Measurements from ENCODE around the gene RALGPS2.
A peak's percentile ranks its signal among the peaks of the same experiment; 100 is the strongest.
"Not testable (repeated sequence)": the region's sequence is repeated elsewhere in the genome, so short reads cannot be mapped to it uniquely, and the experiment has no call there.

The RALGPS2 gene

GRCh38 chr1:178946855-178947676 is 222.0 kb downstream of the RALGPS2 start:
- DNase-seq = no peak

DNA sequence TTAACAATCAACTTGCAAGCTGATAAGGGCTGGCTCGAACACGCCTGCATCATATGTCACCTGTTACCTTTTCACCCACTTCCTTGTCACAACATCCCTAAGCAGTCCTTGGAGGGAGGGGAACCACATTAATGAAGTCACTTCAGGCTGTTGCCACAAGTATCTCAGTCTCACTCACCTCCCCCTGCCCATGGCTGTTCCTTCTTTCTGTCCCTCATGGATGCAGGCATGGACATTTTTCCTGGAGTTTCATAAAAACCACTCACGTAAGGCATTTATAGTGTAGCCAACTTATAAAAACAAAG is 222.6 kb downstream of the RALGPS2 start:
- no peak for DNase-seq

DNA sequence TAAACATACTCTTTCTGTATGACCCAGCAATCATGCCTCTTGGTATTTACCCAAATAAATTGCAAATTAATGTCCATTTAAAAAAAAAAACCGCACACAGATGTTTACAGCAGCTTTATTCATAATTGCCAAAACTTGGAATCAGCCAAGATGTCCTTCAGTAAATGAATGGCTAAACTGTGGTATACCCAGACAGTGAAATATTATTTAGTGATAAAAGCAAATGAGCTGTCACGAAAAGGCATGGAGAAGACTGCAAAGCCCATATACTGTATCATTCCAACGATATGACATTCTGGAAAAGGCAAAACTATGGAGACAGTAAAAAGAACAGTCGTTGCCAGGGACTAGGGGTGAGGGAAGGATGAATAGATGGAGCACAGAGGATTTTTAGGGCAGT is 223.6 kb downstream of the RALGPS2 start:
- no peak for DNase-seq

- DNase-seq = not testable (repeated sequence)
Observed at GRCh38 chr1:178949866-178950265, 224.8 kb downstream of the RALGPS2 start.

GRCh38 chr1:178951600-178951999 is 226.6 kb downstream of the RALGPS2 start:
- DNase-seq = no peak

DNA sequence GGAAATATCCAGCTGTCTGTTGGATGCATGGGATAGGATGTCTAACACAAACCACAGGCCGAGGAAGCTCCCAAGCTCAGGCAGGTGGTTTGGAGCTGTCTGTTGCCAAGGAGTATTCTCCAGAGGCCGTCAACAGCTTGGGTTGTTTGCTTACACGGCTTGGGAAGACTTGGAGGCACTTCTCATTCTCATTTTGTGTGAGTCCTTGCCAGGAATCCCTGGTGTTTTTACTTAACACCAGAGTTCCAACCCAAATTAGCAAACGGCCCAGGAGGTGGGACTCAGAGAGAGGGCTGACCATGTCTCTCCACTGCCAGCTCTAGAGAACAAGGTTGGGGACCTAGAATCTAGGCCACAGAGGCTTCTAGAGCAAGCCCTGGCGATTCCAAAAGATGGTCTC is 228.0 kb downstream of the RALGPS2 start:
- DNase-seq = peak in 1 of 2 experiments; percentile 32

DNA sequence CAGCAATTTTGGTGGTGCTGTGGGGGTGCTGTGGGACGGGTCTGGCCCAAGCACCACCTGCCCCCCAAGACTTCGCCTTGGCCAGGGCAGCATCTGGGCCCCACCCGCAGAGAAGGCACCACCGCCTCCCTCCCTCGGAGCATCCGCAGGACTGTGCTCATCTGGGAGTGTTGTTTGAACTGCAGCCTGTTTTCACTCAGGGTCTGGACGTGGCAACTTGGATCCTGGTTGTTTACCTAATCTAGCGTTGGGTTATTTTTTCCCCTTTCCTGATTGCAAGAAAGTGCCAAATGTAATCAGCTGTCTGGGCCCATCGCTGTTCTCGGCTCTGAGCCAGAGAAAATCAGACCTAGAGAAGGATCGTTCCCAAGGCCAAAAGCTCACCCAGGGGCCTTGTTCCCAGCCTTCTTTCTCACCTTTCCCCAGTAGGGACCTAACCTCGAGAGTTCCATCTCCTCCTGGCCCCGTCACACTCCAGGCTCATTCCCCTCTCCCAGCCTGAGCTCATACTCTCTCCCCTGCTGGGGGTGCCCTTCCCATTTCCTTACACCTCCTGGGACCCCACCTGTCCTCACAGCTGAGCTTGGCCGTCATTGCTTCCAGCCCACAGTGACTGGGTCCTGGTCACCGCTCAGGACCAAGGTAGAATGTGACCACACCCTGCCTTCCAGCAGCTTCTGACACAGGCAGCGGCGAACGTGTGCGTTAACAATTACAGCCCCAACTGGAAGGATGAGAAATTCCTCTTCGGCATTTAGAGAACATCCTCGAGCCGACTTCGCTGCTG is 228.7 kb downstream of the RALGPS2 start:
- DNase-seq = no peak

DNA sequence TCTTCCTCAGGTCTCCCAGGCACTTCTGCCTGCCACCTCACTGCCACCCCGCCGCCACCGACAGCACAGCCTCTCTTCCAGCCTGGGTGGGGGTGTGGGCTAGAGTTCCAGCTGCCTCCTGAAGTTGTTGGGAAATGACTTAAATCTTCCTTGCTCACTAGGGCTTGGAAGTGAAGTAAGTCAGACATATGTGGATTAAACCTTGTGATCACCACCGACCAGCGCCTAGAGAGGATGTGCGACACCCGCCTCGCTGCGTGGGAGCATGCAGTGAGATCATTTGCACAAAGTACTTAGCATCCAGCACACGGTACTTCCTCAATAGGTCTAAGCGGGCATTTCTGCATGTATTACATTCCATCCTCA is 229.3 kb downstream of the RALGPS2 start:
- DNase-seq = no peak

- no peak for DNase-seq
Observed at GRCh38 chr1:178954937-178955336, 229.9 kb downstream of the RALGPS2 start.

- no peak for DNase-seq
Observed at GRCh38 chr1:178955391-178955954, 230.4 kb downstream of the RALGPS2 start.

DNA sequence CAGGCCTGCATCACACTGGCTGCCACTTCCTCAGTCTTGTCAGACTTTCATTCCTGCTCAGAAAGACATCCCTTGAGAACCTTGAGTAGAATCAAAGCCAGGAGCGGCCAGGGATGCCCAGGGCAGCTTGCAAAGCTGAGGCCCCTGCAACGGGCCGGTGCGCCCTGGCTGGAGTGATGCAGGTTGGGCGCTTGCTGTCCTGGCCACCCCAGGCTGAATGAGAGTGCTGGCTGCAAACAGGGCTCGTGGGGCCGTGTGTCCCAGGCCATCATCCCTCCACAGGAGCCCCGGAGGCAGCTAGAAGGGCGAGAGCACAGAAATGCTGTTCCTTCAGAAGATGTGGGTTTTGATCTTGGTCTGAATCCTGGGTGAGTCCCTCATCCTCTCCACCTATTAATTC is 233.4 kb downstream of the RALGPS2 start:
- no peak for DNase-seq

DNA sequence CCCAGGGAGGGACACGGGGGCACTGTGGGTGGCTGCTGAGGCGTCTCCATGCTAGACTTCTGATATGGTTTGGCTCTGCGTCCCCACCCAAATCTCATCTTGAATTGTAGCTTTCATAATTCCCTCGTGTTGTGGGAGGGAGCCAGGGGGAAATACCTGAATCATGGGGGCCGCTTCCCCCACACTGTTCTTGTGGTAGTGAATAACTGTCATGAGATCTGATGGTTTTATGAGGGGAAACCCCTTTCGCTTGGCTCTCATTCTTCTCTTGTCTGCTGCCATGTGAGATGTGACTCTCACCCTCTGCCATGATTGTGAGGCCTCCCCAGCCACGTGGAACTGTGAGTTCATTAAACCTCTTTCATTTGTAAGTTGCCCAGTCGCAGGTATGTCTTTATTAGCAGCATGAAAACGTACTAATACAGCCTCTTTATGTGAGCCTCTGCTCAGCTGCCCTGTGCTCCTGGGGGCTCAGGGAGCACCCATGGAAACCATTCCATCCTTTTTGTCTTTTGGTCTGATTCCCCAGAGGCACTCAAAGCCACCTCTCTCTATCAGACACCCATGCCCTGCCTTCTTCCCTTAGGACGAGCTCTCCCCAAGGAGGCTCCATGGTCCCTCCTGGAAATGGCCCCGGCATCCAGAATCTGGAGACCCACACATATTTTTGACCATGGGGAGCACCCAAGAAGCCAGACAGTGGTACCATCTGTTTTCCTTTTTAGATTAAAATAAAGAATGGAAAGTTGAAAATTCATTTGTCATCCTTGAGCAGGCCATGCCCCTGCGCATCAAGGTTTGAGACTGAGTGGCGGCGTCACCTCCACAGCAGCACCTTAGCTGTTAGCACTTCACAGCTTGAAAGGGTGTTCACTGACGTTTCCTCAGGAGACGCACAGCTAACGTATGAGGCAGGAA is 234.8 kb downstream of the RALGPS2 start:
- no peak for DNase-seq

DNA sequence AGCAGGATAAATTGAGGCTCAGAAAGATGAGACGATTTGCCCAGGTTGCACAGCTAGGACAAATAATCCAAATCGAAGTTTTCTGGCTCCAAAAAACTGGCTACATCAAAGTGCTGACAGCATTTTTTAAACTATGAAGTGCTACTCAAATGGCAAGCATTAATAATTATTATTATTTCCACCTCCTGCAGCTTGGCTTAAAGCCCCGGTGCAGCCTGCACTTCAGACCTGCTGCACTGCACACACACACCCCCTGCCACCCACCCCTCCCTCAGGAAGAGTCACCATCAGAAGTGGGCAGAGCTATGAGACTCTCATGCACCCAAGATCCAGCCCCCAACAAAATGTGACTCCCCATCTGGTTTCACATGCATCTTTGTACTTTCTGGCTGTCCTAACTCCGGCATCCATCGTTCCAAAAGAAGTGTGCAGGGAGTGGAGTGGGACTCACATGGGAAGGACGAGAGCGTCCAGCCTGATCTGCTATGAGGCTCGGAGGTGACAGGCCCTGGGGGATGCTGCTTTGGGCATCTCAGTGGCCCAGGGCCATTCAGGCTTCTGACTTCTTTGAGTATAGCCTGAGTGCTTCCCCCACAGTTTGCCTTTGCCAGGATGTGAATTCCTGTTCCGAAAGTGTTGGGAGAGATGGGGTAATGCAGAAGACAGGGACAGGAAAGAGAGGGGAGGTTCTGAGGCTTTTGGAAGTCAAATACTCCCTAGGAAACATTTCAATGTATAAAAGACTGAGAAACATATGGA is 235.6 kb downstream of the RALGPS2 start:
- no peak for DNase-seq

DNA sequence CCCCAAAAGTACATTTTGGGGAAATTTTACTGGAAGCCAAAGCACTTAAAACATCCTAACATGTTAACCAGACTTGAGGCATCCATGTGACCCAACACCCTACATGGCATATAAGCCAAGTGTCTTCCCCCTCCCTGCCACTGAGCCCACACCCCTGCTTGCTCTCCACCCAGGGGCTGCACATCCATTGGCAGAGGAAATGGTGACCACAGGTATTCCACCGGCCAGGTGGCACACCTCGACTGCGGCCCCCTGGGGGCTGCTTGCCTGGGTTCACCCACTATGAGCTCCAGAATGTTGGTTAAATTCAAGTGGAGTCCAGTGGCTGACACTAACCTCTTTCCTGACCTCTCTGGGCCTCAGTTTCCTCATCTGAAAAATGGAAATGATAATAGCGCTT is 236.3 kb downstream of the RALGPS2 start:
- no peak for DNase-seq

DNA sequence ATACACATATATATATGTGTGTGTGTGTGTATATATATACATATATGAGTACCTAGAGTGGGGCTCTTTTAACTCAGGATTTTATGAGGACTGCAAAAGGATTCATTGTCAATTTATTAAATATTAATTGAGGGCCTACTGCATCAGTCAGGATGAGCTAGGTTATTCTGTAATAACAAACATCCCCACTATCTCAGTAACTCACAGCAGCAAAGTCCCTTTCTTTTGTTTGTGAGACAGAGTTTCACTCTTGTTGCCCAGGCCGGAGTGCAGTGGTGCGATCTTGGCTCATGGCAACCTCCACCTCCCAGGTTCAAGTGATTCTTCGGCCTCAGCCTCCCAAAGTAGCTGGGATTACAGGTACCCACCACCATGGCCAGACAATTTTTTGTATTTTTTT is 236.8 kb downstream of the RALGPS2 start:
- no peak for DNase-seq

GRCh38 chr1:178962853-178963711 is 238.0 kb downstream of the RALGPS2 start:
- DNase-seq = no peak

- no peak for DNase-seq
Observed at GRCh38 chr1:178964469-178965330, 239.7 kb downstream of the RALGPS2 start.

DNA sequence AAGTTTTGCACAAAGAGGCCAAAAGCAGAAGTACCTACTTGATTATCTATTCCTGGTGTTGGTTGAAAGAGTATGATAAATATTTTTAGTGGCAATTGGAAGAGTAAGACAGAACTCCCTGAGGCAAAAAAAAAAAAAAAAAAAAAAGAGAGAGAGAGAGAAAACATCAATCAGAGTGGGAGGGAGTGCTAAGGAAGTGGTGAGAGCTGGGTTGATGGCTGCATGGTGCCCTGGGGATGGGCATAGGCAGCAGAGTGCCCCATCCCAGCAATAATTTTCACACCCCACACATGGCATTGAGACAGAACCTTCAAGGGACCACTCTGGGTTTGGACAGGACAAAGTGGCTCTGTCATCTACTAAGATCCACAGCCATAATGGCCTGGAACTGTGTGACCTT is 241.3 kb downstream of the RALGPS2 start:
- DNase-seq = no peak

DNA sequence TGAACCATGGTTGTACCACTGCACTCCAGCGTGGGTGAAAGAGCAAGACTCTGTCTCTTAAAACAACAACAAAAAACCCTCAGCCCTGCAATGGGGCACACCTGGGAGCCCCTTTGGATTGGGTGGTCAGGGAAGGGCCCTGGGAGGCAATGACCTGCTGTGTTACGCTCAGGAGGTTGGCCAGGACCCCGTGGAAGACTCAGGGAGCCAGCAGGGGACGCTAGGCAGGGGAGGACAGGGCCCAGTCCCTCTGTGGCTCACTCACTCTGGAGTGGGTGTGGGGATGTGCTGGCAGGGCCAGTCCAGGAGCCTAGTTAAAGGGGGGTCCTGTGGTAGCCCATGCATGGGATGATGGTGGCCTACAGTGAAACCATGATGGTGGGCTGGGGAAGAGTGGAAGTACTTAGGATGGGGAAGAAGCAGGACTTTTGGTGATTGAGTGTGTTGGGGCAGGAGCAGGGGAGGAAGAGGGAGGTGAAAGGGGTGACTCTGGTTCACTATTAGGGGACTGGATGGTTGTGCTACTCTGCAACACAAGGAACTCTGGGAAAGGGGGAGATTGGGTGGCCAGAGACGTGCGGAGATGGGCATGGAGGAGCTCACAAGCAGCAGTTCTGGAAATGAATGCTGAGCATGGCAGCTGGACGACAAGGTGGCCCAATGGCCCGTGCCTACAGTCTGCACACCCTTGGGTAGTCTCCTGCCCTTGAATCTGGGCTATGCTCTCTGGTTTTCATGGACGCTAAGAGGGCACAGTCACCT is 244.4 kb downstream of the RALGPS2 start:
- no peak for DNase-seq

DNA sequence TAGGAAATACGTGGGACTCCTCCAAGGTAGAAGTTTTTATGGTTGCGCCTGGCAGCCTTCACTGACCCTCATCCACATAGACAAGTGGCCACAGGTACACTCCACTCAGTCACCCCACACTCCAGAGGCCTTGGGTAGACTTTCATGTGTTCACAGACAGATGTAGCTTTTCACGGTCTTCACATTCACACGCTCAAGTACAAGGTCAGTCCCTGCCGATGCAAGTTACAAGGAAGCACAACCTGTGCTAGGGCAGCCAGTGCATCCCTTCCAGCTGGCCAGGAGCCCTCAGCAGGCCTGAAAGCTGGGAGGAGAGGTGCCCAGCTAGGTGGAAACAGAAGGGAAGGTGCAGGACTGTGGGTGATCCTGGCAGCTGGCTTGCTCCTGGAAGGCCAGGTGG is 245.1 kb downstream of the RALGPS2 start:
- no peak for DNase-seq

Measured in NCI-H526 (cell line).